ENCODE results near the gene ADRB1.

The ADRB1 gene

DNA sequence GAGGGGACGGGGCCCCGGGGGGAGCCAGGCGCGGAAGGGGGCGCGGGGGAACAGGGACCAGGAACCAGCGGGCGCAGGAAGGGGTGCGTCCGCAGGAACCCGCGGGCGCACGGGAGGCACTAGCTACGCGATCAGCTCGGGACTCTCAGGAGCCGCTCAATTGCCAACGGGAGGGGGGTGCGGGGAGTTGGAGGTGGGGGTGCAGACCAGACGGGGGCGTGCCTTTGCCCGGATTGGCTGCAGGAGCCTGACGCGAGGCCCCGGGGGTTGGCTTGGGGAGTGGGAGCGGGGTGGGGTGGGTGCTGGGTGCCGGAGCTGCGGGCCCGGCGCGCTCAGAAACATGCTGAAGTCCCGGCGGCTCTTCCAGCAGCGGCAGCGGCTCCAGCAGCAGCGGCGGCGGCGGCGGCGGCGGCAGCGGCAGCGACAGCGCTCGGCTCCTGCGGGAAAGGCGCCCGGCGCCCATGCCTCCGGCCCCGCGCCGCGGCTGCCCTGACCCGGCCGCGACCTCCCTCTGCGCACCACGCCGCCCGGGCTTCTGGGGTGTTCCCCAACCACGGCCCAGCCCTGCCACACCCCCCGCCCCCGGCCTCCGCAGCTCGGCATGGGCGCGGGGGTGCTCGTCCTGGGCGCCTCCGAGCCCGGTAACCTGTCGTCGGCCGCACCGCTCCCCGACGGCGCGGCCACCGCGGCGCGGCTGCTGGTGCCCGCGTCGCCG, at the start of gene ADRB1:
Gene ADRB1, plus strand, starts transcription at position 335 of the 715 bp plus-strand sequence. Its CDS starts 267 bp downstream, at position 602.
- DNase-seq: no peak

DNA sequence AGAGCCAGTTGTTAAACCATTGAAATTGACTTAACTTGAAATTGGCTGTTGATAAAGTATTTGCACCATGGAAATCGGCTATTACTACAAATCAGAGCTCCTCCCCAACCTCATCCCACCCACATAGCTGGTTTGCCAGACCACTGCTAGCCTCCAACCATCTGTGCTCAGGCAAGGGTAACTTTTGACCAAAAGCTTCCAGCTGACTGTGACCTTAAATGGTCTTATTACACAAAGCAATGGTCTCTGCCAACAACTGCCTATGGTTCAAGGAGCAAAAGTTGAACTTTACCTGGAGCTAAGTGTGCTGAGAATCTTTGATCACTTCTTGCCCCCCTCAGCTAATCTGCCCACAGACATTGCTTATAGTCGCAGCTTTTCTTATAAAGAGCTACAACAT, 48.5 kb upstream of the ADRB1 start:
- DNase-seq: no peak

DNA sequence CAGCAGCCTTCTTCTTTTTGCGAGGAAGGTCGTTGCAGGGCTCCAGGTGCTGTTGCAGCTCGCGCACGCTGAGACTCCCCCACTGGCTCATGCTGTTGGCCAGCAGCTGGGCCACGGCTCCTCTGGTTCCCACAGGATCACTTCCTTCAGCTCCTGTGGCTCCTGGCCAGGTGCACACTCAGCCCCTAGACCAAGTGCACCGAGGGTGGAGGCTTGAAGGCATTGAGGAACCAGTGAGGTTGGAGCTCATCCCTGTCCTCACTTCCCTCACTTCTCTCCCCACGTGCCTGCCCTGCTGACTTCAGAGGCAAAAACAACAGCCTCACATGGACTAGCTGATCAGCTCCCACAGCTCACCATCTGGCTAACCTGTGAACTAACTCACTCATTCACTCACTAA, 46.2 kb upstream of the ADRB1 start:
- DNase-seq: no peak

DNA sequence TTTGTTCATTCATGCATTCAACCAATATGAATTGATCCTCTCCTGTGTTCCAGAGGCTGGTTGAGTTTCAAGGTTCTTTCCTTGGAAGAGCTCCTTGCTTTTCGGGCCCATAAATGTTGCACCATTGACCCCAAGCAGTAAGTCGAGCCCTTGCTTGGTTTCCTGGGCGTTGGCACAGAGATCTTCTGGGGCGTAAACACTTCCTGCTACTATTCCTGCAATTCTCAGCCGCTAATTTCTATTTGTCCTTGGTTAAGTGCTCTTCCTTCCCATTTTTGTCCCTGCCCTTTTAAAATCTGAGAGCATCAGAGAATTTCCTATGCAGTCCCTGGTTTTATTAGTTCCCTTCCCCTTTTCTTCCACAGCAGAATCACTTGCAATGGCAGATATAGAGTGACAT, 44.1 kb upstream of the ADRB1 start:
- DNase-seq: no peak

DNA sequence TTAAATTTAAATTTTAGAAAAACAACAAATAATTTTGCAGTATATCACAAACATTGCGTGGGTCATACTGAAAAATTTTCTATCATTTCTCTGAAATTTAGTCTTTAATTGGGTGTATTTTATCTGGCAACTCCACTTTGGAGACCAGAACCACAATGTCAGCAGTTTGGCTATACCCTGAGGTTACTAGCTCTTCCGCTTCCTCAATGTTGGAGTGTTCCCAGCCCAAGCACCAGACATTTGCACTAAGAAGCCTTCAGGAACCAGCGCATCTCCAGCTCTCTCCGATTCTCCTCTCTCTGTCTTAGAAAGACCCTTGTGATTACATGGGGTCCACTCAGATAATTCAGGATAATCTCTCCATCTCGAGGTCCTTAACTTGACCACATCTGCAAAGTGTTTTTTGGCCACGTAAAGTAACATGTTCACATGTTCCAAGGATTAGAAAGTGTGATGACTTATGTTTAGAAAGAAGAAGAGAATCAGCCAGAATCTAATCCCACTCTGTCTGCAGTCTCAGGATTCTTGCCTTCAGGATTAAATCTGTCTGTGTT, 43.1 kb upstream of the ADRB1 start:
- no peak for DNase-seq

DNA sequence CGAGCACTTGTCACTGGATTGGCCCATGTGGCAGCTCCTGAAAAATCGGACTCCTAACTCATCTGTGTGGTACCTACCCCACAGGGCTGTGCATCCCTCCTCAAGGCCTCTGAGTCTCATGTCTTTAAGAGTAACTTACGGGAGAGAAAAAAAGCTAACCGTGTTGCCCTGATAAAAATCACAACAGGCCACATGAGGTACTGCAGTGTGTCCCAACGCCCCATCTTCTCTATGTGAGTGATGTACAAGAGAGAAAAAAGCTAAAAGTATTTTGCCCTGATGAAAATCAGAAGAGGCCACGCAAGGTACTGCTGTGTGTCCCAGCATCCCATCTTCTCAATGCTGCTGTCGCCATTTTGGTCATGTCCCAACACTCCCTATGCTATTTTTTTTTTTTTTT, 41.2 kb upstream of the ADRB1 start:
- no peak for DNase-seq

DNA sequence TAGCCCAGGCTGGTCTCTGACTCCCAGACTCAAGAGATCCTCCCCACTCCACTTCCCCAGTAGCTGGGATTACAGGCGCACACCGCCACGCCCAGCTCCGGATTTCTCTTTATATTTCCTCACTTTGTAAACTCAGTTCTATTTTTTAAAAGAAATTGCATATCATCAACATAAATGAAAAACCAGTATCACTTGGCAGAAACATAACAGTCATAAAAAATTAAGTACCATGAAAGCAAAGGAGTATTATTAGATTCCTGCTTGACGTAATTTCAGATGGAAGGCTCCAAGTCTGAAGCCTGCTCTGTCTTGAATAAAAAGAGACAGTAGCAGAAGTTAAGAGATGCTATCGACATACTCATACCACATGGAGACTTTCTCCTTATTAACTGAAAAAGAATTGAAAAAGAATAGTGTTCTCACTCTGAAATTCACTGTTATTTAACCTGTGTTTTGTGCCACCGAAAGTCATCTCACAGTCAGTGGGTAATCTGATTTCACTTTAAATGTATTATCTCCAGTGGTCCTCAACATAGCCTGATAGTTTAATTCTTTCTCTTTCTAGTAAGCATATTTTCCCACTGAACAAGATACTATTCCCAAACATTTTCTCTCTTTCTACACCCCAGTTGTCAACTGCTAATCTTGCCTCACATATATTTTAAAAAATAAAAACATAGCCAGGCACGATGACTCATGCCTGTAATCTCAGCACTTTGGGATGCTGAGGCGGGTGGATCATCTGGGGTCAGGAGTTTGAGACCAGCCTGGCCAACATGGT, 40.3 kb upstream of the ADRB1 start:
- DNase-seq: no peak

DNA sequence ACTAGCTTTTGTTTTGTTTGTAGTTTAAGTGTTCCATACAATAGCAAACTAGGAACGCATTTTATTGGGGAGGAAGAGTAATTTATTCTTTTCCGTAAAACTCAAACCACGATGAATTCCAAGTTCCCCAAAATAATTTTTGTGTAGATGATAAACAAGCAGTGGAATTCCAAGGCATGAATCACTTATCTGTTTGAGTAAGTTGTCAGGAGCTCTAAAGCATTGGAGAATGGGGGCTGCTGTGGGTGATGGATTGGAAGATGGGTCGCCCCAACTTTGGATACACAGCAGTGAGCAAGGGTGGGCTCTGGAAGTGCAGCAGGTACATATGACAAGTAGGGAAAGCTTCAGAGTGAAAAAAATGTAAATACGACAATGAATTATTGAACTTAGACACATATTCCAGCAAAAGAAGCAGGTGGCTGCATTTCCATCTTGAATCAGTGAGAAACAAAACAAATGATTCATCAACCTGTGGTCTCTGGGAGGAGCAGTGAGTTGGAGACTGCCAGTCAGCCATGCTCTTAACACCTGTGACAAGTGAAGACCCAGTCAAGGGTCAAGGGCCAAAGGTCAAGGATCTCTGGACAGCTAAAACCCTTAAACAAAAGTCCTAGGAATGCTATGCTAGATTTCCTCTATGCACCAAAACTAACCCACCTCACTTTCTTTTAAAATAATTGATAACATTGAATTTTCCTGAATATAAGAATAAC, 34.2 kb upstream of the ADRB1 start:
- no peak for DNase-seq

DNA sequence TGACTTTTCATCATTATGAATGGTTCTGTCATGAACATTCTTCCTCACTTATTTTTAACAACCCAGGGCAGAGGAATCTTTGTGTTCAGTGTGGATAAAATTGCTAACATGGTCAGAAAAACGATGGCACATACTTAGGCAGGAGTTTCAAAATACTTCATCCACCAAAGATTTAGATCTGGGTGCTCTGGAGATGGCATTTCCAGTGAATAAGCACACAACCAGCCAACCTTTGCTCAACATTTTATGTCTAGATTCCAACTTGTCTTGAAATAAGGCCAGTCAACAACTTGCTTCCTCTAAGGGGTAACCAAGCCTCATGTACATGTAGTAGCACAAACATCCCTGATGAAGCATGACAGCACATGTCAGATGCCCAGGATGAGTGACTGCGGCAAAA, 33.4 kb upstream of the ADRB1 start:
- DNase-seq: no peak

DNA sequence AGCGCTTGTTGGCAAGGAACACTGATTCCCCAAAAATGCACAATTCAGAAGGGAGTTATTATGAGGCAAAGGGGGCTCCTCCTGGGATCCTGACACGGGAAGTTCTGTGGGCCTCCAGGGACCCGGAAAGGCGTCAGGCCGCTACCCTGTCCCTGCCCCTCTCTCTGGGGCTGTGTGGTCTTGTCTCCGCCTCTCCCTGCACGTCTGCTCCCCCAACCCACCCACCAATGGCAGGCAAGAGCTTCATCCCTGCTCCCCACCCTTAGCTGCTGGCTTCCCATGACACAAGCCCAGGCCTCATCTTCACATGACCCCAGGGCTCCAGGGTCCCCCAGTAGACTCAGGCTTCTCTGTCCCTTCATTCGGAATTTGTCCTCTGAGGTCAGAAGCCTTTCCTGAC, 31.0 kb upstream of the ADRB1 start:
- DNase-seq: no peak

DNA sequence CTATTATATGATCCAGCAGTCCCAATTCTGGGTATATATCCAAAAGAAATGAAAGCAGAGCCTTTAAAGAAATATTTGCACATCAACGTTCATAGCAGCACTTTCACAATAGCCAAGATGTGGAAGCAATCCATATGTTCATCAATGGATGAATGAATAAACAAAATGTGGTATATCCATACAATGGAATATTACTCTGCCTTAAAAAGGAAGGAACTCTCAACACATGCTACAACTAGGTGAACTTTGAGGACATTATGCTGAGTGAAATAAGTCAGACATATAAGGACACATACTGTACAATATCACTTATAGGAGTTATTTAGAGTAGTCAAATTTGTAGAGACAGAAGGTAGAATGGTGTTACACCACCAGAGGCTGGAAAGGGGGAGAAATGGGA, 28.0 kb upstream of the ADRB1 start:
- no peak for DNase-seq

DNA sequence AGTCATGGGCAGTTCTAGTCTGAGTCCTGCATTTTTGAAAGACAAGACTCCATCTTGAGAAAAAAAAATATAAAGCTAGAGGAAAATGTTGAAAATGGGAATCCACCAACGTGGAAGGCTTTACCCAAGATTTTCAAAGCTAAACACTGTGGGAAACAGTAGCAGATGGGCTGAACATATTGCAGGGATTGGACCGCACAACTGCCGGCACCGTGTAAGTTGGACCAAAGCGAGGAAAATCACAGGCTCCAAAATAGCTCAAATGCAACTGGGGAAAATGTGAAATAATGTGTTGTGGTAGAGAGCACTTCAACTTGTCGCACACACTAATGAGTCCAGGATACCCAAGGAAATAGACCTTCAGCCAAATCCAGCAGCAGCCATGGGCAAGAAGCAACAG, 26.4 kb upstream of the ADRB1 start:
- DNase-seq: no peak

DNA sequence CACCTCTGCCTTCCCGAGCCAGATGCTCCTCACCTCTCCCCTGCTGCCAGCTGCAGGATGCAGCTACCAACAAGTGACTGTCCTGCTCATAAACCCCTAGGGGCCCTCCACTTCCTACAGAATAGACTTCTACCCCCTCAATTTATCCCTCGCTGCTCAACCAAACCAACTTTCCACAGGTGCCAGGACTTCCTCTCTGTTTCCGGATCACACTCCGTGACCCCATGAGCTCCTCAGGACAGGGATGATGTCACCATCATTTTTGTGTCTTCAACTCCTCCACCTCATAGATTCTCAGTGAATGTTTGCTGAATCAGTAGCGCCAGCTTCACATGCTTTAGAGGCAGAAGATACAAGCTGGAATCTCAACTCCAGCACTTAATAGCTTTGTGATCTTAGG, 25.8 kb upstream of the ADRB1 start:
- no peak for DNase-seq

DNA sequence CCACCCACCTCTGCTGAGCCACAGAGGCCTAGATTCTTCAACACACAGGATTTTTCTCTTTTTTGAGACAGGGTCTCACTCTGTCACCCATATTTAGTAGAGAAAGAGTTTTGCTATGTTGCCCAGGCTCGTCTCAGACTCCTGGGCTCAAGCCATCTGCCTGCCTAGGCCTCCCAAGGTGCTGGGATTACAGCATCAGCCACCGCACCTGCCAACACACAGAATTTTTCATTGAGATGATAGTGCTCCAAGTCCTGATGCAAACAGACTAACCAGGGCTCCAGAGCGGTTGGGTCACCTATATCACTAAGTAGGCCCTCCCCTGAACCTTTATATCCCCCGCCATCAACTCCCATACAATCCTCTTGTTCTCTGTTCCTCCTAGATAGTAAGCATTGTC, 24.4 kb upstream of the ADRB1 start:
- no peak for DNase-seq

DNA sequence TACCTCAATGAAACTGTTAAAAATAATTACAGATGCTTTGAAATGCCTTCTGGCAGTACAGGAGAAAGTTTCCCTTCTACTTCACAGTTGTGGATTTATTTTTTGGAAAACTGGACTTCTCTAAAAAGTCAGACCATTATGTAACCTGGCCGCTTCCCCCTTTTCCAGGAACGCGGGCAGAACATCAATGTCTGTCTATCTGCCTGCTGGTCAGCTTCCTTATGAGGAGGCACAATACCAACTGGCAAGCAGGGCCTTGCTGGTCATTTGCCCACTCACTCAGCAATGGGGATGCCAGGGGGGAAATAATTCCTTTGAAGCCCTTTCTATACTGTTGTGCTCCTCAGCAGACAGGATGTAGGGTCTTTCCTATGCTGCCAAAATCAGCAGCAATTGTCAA, 22.5 kb upstream of the ADRB1 start:
- no peak for DNase-seq

DNA sequence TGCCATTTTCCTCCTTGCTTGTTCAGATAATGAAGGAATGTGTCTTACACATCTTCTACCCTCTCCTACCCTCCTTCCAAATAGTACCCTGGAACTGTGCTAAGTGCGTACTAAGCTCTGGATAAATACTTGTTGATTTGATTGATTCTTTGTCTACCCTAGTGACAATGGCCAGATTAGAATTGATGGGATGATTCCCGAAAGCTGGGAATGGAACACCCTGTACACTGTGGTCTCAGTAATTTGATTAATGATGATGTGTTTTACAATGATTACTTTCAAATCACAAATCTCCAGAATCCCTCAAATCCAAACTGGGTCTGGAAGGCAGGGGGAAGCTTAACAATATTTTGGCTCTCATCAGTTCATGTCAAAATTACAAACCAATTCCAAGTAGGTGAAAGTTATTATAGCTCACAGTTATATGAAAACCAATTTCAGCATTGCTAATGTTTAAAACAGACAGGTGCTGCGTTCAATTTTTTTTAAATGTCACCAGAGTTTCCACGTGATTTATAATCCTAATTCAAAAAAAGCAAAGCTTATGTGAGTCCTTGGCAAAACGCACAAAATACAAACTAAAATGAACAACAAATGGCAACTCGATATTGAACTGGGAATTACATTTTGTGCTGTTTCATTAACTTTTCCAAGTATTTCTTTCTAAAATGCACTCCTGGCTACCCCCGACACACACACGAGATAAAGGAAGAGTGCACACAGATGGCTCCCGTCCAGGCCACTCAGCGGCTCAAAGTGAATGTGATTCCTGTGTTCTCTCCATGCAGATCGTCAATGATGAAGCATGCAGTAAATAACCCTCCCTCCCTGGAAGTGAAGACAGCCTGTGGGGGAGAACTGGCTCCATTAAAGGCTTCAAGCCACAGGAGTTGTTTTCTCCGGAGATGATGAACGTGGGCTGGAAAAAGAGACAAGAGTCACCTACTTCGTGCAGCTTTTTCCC, 21.7 kb upstream of the ADRB1 start:
- DNase-seq: no peak

DNA sequence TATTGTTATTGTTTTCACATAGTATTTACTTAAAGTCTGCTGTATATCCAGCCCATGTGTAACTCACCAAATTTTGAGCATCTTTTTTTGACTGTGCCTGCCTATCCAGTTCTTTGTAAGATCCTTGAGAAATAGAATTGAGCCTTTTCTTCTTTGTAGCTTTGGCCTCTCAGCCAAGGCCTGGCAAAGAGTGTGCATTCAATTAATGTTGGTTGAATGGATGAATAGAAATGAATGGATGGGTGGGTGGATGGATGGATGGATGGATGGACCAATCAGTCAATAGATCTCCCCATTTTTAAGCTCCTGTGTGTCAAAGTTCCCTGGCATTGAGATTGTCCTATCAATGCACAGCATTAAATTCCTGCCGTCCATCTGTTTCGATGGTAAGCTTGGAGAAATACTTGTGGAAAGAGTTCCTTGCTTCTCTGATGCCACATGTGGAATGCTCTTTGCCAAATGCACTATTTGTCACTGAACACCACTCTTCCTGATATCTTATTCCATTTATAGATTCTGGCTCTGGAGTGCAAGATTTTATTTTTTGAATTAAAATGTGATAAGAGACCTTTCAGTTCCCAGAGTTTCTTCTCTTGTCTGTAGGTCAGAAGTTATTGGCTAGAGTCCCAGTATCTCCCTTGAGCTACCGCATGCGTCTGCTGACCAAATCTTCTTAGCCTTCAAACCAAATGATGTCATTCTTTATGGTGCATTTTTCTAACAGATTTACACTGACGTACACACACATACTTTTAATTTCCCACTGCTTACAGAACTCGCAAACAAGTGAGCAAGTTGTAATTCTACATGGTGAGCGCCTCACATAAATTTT, 20.7 kb upstream of the ADRB1 start:
- DNase-seq: no peak

DNA sequence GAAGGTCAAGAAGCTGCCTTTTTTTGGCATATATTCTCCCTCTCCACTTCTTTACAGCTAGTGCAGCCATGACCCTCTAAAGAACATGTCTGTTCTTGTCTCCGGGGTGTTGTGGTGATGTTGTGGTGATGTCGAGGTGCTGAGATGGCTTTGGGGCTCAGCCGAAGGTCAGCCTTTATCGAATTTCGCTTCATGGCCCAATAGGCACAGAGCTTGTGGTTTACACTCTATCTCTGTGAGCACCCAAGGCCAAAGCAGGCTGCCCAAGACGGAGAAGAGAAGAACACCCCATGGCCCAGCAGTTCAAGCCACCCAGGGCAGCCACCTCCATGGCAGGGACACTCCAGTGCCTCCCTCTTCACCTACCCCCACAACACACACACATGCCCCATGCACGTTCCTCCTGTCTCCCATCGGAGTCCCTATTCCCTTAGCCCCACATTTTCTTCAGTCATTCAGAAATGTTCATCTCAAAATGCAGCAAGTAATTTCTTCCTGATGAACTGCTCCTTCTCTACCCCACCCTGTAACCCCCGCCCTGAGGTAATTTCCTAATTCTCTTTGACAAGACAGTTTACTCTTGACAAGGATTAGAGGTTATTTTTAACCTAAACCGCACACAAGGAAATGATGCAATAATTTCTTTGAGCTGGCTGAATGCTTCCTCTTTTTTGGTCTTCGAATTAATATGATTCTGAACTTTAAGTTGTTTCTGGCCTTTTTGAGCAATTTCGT, 18.6 kb upstream of the ADRB1 start:
- no peak for DNase-seq

DNA sequence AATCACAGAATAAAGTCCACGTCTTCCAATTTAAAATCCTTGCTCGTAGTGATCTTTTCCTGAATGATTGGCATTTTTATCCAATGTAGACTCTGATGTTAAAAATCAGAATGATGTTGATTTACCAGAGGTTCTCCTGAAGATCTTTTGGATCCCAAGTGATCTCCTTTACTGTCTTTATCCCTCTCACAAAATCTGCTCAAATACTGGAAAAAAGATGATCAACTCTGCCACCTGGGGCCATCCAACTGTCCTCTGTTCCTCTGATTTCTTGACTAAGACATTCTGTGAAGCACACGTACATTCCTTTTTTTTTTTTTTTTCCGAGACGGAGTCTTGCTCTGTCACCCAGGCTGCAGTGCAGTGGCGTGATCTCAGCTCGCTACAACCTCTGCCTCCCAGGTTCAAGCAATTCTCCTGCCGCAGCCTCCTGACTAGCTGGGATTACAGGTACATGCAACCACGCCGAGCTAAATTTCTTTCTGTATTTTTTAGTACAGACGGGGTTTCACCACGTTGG, 18.0 kb upstream of the ADRB1 start:
- DNase-seq: no peak

All from GOT3 (cell line).